ENCODE results near the gene PTPRN2. TPM values are rescaled to one million over a fixed set of nuclear protein-coding genes. Genes with fewer than 3 reads are reported as not detected.

The PTPRN2 gene
- total RNA-seq, 1 experiment from 2014 or later, result 0.16 TPM

- in situ Hi-C loops (cut with HindIII; ENCODE audit: low pct_unique_long_range_greater_than_20kb, low sequenced_read_pairs), result no loop called here
- no peak for DNase-seq (ENCODE audit: low read depth, low spot score)
Measured at GRCh38 chr7:158272091-158272490, 315.5 kb downstream of the PTPRN2 start.

- no peak for DNase-seq (ENCODE audit: low read depth, low spot score)
- in situ Hi-C loops (cut with HindIII; ENCODE audit: low pct_unique_long_range_greater_than_20kb, low sequenced_read_pairs), result no loop called here
Measured at GRCh38 chr7:158271646-158272045, 316.0 kb downstream of the PTPRN2 start.

GRCh38 chr7:158270856-158271413 lies 316.7 kb downstream of the PTPRN2 start:
- no peak for DNase-seq (ENCODE audit: low read depth, low spot score)
- in situ Hi-C loops (cut with HindIII; ENCODE audit: low pct_unique_long_range_greater_than_20kb, low sequenced_read_pairs), result no loop called here

- in situ Hi-C loops (cut with HindIII; ENCODE audit: low pct_unique_long_range_greater_than_20kb, low sequenced_read_pairs), result no loop called here
Measured at GRCh38 chr7:158270106-158270775, 317.4 kb downstream of the PTPRN2 start.

GRCh38 chr7:158268816-158269535 lies 318.6 kb downstream of the PTPRN2 start:
- in situ Hi-C loops (cut with HindIII; ENCODE audit: low pct_unique_long_range_greater_than_20kb, low sequenced_read_pairs), result no loop called here
- DNase-seq (ENCODE audit: low read depth, low spot score), result no peak

More at GRCh38 chr7:158270106-158270775, 317.4 kb downstream of the PTPRN2 start:
- DNase-seq (ENCODE audit: low read depth, low spot score), result no peak

DNA sequence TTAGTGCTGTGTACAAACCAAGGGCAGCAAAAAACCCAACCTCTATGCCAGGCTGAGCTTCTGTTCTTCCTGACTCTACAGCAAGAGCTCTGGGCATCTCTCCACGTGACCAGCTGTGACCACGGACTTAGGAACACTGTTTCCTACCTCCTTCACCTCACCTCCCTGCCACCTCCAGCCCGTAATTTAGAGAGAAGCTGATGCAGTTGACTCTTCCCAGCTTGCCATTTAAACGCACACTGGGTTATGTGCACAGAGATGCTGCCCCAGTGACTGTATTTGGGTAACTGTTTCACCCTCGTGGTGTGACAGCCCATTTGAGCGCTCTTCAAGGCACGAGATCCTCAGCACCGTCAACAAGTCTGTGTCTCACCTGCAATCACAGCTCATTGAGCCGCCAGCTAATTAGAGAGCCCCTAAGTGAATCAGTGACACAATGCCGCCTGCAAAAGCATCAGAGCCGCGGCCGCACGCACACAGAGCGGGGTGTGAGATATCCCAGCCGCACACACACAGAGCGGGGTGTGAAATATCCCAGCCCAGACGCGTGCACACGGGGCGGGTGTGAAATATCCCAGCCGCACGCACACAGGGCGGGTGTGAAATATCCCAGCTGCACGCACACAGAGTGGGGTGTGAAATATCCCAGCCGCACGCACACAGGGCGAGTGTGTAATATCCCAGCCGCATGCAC lies 319.7 kb downstream of the PTPRN2 start:
- no peak for DNase-seq (ENCODE audit: low read depth, low spot score)
- in situ Hi-C loops (cut with HindIII; ENCODE audit: low pct_unique_long_range_greater_than_20kb, low sequenced_read_pairs), result no loop called here

DNA sequence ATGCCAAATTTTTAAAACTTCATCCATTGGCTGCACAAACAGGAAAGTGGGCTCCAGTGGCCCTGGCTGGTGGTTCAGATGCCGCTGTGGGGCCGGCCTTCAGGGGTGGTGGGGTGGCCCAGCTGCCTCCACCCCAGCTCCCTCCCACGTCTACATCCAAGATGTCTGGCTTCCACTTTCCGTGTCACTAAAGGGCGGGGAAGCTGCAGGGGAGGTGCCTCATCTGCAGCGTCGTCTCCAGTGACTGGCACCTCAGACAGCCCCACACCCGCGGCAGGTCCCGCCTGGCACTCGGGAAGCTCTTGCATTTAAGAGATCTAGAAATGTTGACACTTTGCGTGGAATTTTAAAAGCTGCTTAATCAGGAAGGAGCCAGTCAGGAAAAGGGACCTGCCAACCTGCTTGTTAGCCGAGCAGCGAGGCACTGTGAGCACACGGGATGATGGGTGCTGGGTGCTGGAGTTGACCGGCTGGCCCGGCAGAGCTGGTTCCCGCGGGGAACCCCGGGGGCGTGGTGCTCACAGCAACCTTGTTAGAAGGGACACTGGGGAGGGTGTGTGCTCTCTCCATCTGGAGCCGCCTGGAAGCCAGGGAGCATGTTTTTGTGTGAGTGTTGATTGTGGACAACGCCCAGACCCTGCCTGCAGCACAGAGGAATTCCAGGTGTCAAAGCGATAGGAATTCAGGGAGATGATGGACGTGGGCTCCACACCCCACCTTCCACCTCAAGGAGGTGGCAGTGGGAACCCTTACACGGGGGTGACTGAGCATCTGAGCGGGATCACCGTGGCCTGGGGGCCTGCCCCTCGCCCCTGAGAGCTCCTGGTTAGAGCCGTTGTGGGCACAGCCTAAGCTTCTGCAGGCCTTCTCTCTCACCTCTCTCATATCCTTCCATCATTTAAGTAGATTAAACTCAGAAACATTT lies 320.5 kb downstream of the PTPRN2 start:
- DNase-seq (ENCODE audit: low read depth, low spot score), result no peak
- in situ Hi-C loops (cut with HindIII; ENCODE audit: low pct_unique_long_range_greater_than_20kb, low sequenced_read_pairs), result no loop called here

GRCh38 chr7:158266426-158266816 lies 321.2 kb downstream of the PTPRN2 start:
- in situ Hi-C loops (cut with HindIII; ENCODE audit: low pct_unique_long_range_greater_than_20kb, low sequenced_read_pairs), result no loop called here
- no peak for DNase-seq (ENCODE audit: low read depth, low spot score)

GRCh38 chr7:158265743-158266080 lies 321.9 kb downstream of the PTPRN2 start:
- no peak for DNase-seq (ENCODE audit: low read depth, low spot score)
- in situ Hi-C loops (cut with HindIII; ENCODE audit: low pct_unique_long_range_greater_than_20kb, low sequenced_read_pairs), result no loop called here

DNA sequence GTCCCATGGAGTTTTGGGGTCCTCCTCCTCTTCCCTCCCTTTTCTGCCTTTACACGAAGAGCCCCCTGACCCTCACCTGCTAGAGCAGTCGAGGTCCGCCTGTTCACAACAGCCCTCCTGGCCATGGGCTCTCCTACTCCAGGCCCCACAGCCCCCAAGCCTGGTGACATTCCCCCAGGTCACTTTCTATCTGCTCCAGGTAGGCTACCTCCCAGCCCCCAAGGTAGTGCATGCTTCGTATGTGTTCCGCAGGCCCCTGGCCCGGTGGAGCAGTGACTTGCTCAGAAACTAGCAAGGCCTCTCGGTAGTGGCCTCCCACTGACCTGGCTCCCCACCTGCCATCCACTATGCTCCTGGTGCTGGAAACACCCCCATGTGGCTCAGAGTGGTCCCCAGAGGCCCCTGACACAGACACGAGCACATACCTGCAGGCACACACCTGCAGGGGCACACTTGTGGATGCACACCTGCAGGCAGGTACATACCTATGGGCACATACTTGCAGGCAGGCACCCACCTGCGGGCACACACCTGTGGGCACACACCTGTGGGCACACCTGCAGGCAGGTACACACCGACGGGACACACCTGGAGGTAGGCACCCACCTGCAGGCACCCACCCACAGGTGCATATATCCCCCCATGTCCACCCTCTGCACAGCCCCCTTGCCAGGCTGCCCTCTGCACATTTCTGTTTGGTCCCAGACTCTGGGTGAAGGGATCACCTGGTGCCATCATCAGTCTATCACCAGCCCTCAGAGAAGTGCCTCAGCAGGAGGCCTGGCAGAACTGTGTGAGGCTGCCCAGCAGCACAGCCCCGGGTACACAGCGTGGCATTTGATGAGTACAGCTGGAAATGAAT lies 322.5 kb downstream of the PTPRN2 start:
- in situ Hi-C loops (cut with HindIII; ENCODE audit: low pct_unique_long_range_greater_than_20kb, low sequenced_read_pairs), result no loop called here
- DNase-seq (ENCODE audit: low read depth, low spot score), result no peak

DNA sequence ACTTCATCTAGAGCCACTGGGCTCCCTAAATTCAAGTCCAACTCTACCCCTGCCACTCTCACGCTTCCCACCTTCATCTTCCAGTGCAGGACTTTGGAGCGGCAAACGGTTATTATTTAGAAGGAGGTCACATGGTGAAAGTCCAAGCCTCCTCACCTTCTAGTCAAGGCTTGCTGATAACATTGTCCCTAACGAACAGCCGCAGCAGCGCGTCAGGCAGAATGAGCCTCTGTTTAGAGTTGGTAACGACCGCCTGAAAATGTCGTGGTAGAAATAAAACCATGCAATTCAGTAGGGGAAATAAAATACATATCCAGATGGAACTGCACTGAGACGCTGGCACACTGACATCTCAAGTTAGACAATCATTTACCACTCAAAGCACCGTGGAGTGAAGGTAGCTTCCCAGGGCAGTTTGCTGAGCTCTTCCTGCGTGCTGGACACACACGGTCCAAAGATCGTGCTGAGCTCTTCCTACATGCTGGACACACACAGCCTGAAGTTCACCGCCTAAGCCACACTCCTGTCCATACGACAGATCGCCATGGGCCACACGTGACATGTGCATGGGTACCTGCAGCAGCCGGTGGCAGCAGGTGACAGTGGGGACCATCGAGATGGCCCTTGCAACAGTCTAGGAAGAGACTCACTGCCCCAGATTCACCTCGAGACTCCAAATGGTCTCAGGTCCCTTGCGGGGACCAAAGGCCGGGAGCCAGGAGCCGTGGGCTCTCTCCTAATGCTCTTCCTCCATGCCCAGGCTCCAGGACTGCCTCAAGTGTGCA lies 323.5 kb downstream of the PTPRN2 start:
- in situ Hi-C loops (cut with HindIII; ENCODE audit: low pct_unique_long_range_greater_than_20kb, low sequenced_read_pairs), result no loop called here
- DNase-seq (ENCODE audit: low read depth, low spot score), result no peak

- DNase-seq (ENCODE audit: low read depth, low spot score), result no peak
- in situ Hi-C loops (cut with HindIII; ENCODE audit: low pct_unique_long_range_greater_than_20kb, low sequenced_read_pairs), result no loop called here
Measured at GRCh38 chr7:158263110-158263963, 324.3 kb downstream of the PTPRN2 start.

DNA sequence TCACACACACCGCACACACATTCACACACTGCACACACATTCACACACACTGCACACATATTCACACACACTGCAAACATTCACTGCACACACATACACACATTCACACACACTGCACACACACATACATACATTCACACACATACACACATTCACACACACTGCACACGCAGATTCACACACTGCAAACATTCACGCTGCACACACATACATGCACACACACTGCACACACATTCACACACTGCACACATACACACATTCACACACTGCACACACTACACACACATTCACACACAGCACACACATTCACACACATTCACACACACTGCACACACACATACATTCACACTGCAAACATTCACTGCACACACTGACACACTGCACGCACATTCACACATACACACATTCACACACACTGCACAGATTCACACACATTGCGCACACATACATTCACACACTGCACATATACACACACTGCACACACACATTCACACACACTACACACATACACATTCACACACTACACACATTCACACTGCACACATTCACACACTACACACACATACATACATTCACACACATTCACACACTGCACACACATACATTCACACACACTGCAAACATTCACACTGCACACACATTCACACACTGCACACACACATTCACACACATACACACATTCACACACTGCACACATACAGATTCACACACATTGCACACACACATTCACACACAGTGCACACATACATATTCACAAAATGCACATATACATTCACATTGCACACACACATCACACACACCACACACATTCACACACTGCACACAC lies 325.1 kb downstream of the PTPRN2 start:
- DNase-seq (ENCODE audit: low read depth, low spot score), result no peak
- in situ Hi-C loops (cut with HindIII; ENCODE audit: low pct_unique_long_range_greater_than_20kb, low sequenced_read_pairs), result no loop called here

DNA sequence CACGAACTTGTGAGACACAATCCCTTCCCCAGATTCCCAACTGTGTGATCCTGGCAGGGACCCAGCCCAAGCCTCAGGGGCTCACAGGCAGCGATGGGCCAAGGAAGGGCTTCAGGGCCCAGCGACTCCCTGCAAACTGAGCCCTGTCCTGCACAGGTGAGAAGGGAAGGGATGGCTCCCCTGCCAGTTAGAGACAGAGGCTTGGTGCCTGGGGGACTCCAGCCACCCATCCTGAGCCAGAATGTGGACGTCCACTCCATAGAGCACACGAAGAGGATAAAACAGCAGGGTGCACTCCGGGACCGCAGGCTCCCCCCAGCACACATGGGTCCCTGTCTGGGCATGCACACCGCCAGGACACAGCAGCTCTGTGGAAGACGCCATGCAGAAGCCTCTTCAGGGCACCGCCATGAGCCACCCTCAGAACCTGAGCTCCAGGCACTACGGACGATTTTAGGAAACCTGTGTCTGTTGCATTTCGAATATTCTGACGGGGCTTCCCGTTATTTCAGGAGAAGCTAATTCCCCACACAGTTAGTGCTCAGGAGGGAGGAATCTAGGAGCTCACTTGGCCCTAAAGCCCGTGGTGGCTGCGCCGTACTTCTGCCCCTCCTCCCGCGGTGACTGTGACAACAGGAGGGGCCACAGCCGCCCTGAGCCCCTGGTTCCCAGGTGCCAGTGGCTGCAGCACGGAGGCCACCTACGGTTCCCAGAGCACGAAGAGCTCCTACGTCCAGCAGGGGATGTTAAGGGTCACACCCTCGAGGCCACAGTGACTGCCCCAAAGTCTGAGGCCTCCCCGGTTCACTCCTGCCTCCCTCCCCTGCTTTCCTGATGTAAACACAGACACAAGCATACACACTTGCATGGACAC lies 326.0 kb downstream of the PTPRN2 start:
- DNase-seq (ENCODE audit: low read depth, low spot score), result no peak
- in situ Hi-C loops (cut with HindIII; ENCODE audit: low pct_unique_long_range_greater_than_20kb, low sequenced_read_pairs), result no loop called here

Measured in SK-MEL-5 (cell line).